GM12891 (cell line): ENCODE measurements around the gene TLX2.

Experiments used
- PAX5 ChIP-seq: IDR thresholded peaks from 2 replicates; pipeline ENCODE4 v1.6.1; 2011; ENCODE audit warnings: low read length, moderate library complexity, mild to moderate bottlenecking; ENCODE audit not compliant: insufficient read depth, severe bottlenecking
- POLR2A ChIP-seq: IDR thresholded peaks from 2 replicates; pipeline ENCODE4 v1.6.1; 2011; ENCODE audit warnings: low read depth, low read length, control low read depth
- POLR2AphosphoS5 ChIP-seq: IDR thresholded peaks from 2 replicates; pipeline ENCODE4 v1.6.1; 2011; ENCODE audit warnings: low read depth, low read length, control low read depth

DNA sequence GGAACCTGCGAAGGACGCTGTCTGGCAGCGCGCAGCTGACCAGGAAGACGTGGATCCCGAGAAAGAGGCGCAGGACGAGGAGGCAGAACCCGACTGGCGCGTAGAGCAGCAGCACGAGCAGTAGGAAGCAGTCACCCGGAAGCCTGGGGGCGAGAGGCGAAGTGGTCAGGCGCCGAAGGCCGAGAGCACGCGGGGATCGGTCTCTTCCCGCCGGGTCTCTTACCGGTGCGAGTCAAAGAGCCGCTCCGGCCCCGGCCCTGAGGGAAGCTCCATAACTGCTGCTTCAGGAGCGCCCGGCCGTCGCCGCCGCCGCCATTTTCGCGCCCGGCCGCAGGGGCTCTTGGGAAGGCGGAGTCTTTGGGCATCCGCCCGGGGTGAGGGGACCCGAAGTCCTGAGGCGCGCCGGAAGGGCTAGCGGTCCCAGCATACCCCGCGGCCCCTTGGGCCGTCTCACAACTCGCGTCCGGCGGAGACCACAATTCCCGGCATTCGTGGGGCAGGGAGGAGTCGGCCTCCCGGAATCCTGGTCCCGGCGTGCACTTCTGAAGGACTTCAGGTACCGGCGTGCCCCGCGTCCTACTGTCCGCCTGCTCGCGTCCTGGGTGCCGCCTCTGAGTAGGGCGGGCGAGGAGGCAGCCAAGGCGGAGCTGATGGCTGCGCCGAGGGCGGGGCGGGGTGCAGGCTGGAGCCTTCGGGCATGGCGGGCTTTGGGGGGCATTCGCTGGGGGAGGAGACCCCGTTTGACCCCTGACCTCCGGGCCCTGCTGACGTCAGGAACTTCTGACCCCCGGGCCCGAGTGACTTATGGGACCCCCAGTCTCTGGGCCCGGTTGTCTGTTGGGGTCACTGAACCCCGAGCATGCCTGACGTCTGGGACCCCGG is 15.3 kb downstream of the TLX2 start, which contains the start of the genes AUP1 and HTRA2:
- TF ChIP-seq POLR2AphosphoS5 (peak; percentile 84), POLR2A (no peak; the same call in 1 of the 2 replicates), PAX5 (no peak)
